ENCODE data around the gene RTRAF. TPM values are rescaled to one million over a fixed set of nuclear protein-coding genes. Genes with fewer than 3 reads are reported as not detected.

RTRAF gene
- 10 to 100 TPM; 68.6 to 91.2 (median 78.4) TPM for total RNA-seq

DNA sequence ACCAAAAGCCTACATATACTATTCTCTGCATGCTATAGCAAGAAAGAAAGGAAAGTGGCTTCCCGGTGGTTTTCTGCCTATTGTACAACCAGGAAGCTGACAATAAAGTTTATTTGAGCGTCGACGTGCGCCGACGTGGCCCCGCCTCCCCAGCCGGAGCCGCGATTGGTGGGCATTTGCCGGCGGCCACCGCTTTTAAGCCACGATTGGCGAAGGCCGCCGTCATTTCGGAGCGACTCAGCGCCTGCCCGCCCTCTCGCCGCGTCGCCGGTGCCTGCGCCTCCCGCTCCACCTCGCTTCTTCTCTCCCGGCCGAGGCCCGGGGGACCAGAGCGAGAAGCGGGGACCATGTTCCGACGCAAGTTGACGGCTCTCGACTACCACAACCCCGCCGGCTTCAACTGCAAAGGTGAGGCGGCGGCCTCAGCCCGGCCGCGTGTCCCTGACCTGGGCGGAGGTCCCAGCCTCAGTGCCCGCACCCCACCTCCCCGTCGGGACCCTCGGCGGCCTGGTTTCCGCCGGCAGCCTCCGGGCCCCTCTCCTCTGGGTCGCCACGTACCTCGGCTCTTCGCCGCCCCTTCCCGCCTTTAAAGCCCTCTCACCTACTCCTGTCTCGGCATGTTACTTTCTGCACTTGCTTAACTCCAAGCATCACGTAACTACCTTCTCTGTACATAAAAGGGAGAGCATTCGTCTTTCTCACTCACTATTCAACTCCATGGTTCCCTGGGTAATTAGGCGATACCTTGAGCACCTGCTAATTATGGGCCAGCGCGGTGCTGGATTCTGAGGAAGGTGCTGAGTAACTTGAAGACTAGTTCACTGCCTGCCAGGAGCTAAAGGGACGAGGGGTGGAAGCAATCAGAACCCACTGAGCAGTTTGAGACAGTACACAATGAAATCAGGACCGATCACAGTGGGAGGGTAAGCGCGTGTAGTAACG, at the start of gene RTRAF:
RTRAF (plus strand) TSS at position 254 of the 942 bp plus-strand sequence; CDS start at position 348, 94 bp downstream.
- peak; percentile 90 to 91 for DNase-seq
- intact Hi-C loops (cut with DNase I; ENCODE audit: low total_unique reads) (loop anchor here (5.0 to 10.0 kb wide), 2 partner anchors 565 to 707 kb away; partner anchors contain the start of genes GPR137C and TXNDC16), in situ Hi-C loops (cut with MboI; ENCODE audit: low sequenced_read_pairs in 4 of 4) (loop anchor here (10.0 to 25.0 kb wide), 2 partner anchors 145 to 702 kb away; no protein-coding TSS in a partner anchor)
- Histone ChIP-seq H3K27me3 (no peaks in the 10 kb centered on the region), H3K4me3 (peak within 1 kb of the TSS; percentile 89 to 100 (median 98)), H3K4me1 (peaks cover 26 to 27% of the 10 kb centered on the region in 2 donors), H3K36me3 (peaks cover 0 to 25% of the 10 kb centered on the region in 2 donors), H3K27ac (peak within 1 kb of the TSS; percentile 93 to 96 (median 94)), H3K9me3 (no peaks in the 10 kb centered on the region)
- TF ChIP-seq, protein P1, sequence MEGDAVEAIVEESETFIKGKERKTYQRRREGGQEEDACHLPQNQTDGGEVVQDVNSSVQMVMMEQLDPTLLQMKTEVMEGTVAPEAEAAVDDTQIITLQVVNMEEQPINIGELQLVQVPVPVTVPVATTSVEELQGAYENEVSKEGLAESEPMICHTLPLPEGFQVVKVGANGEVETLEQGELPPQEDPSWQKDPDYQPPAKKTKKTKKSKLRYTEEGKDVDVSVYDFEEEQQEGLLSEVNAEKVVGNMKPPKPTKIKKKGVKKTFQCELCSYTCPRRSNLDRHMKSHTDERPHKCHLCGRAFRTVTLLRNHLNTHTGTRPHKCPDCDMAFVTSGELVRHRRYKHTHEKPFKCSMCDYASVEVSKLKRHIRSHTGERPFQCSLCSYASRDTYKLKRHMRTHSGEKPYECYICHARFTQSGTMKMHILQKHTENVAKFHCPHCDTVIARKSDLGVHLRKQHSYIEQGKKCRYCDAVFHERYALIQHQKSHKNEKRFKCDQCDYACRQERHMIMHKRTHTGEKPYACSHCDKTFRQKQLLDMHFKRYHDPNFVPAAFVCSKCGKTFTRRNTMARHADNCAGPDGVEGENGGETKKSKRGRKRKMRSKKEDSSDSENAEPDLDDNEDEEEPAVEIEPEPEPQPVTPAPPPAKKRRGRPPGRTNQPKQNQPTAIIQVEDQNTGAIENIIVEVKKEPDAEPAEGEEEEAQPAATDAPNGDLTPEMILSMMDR (IDR thresholded peaks at IDR 0.05 in 4 of 5, conservative IDR thresholded peaks at IDR 0.05 in 1 of 5): no peak
- TF ChIP-seq POLR2A (IDR thresholded peaks at IDR 0.05): peak; percentile 83 to 89
- peak; percentile 96 to 98 for ATAC-seq

GRCh38 chr14:51939755-51940301, 49.5 kb upstream of the RTRAF start:
- no peak overlapping the region for H3K27ac ChIP-seq
- no peaks in the 10 kb centered on the region for H3K36me3 ChIP-seq
- H3K9me3 ChIP-seq: no peaks in the 10 kb centered on the region
- no peak for ATAC-seq
- TF ChIP-seq, protein P1 (IDR thresholded peaks at IDR 0.05 in 4 of 5, conservative IDR thresholded peaks at IDR 0.05 in 1 of 5): no peak
- TF ChIP-seq POLR2A (IDR thresholded peaks at IDR 0.05): no peak
- intact Hi-C loops (cut with DNase I; ENCODE audit: low total_unique reads): no loop called here
- H3K4me1 ChIP-seq: no peaks in the 10 kb centered on the region
- no peaks in the 10 kb centered on the region for H3K27me3 ChIP-seq
- in situ Hi-C loops (cut with MboI; ENCODE audit: low sequenced_read_pairs in 4 of 4): no loop called here
- H3K4me3 ChIP-seq: no peak overlapping the region
- DNase-seq: no peak

DNA sequence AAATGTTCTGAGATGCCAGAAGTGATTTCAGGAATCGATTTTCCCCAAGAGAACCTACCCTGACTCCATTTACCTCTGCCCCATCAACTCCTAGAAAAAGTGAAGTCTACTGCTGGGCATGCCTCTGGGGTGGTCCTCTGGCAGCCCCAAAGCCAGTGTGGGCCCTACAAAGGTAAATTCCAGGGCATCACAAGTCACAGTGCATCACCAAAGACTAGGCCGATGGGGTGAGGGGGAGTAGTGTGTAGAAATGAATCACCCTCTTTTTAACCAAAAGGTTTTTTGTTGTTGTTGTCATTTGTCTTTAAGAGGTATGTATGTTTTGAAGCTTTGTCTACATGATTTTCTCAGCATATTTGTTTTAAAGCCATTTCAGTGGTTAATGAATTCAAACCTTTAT, 46.4 kb upstream of the RTRAF start:
- H3K4me1 ChIP-seq: no peaks in the 10 kb centered on the region
- H3K27ac ChIP-seq: no peak overlapping the region
- no peak for TF ChIP-seq POLR2A (IDR thresholded peaks at IDR 0.05)
- TF ChIP-seq, protein P1 (IDR thresholded peaks at IDR 0.05 in 4 of 5, conservative IDR thresholded peaks at IDR 0.05 in 1 of 5): no peak
- no peaks in the 10 kb centered on the region for H3K27me3 ChIP-seq
- H3K4me3 ChIP-seq: no peak overlapping the region
- H3K9me3 ChIP-seq: no peaks in the 10 kb centered on the region
- intact Hi-C loops (cut with DNase I; ENCODE audit: low total_unique reads) (no loop called here), in situ Hi-C loops (cut with MboI; ENCODE audit: low sequenced_read_pairs in 4 of 4) (no loop called here)
- DNase-seq (no peak), ATAC-seq (no peak)
- H3K36me3 ChIP-seq: no peaks in the 10 kb centered on the region

DNA sequence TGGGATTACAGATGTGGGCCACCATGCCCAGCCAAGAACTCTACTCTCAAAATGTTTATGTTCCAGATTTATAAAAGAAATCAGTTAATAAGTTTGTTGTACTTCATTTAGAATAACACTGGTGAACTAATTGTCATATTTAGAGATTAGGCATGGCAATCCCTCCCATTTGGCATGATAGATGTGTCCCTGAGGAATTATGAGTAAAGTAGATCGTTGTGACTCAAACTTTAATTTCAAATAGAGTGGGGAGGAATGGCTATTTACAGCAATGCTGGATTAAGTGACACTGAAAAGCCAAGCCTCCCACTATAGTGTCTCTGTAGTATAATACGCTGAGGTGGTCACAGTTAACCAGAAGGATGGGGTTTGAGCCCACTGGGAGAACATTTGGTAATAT, 39.3 kb upstream of the RTRAF start:
- intact Hi-C loops (cut with DNase I; ENCODE audit: low total_unique reads): no loop called here

More for the DNA sequence above, 39.3 kb upstream of the RTRAF start:
- in situ Hi-C loops (cut with MboI; ENCODE audit: low sequenced_read_pairs in 4 of 4): no loop called here
- DNase-seq: no peak
- H3K27me3 ChIP-seq: no peaks in the 10 kb centered on the region
- no peak for ATAC-seq
- H3K9me3 ChIP-seq: no peaks in the 10 kb centered on the region
- TF ChIP-seq POLR2A (IDR thresholded peaks at IDR 0.05): no peak
- TF ChIP-seq, protein P1 (IDR thresholded peaks at IDR 0.05 in 4 of 5, conservative IDR thresholded peaks at IDR 0.05 in 1 of 5): no peak
- H3K36me3 ChIP-seq: no peaks in the 10 kb centered on the region
- H3K4me1 ChIP-seq: no peaks in the 10 kb centered on the region
- no peak overlapping the region for H3K4me3 ChIP-seq
- H3K27ac ChIP-seq: no peak overlapping the region

All from gastrocnemius medialis (tissue), 4 donors.